ENCODE results near the gene CTNND2. TPM values are rescaled to one million over a fixed set of nuclear protein-coding genes. Genes with fewer than 3 reads are reported as not detected.
A peak's percentile ranks its signal among the peaks of the same experiment; 100 is the strongest.

The CTNND2 gene
- total and polyA plus RNA-seq, 10 of the 15 experiments (the other 5 are each of a cell fraction or from before 2014, with no cell fraction given), result 0.02 to 0.16 (median 0.04) TPM; not detected in 7

DNA sequence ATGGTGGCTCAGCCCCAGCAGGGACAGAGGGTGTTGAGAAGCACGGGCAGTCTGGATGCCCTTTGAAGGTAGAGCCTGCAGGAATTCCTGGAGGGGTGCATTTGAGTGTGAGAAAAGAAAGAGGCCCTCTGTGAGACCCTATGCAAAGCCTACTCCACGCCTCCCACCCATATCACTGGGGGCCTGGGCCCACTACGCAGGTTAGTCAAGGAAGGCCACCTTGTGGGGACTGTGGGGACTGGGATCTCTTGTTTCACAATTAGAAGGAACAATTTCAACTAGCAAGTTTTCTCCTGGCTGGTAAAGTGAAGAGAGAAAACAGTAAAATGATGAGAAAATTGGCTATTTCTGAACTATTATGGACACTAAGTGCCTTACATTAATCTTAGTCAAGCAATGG, 657.0 kb downstream of the CTNND2 start:
- in situ Hi-C loops (cut with MboI), result no loop called here

More for the DNA sequence above, 657.0 kb downstream of the CTNND2 start:
- Histone ChIP-seq H3K27ac (ENCODE audit: control insufficient read depth, insufficient read depth) (no peak overlapping the region), H3K4me1 (ENCODE audit: control insufficient read depth, insufficient read depth, low read length) (no peaks in the 10 kb centered on the region), H3K79me2 (ENCODE audit: control insufficient read depth, insufficient read depth, low read length) (no peaks in the 10 kb centered on the region), H3K9me3 (replicated peaks; ENCODE audit: control insufficient read depth, insufficient read depth, low read length) (no peaks in the 10 kb centered on the region), H4K20me1 (ENCODE audit: control insufficient read depth, insufficient read depth) (no peaks in the 10 kb centered on the region), H3K27me3 (replicated peaks in 1 of 2; ENCODE audit: control insufficient read depth in 2 of 2, insufficient read depth in 2 of 2, low read length in 1 of 2) (no peaks in the 10 kb centered on the region), H3K36me3 (ENCODE audit: control insufficient read depth in 2 of 2, insufficient read depth in 2 of 2, low read length in 1 of 2) (no peaks in the 10 kb centered on the region), H3K9ac (ENCODE audit: control insufficient read depth, insufficient read depth, low read length) (no peak overlapping the region), H3K4me2 (ENCODE audit: control insufficient read depth, insufficient read depth) (no peak overlapping the region), H2AFZ (ENCODE audit: control insufficient read depth, low read depth, low read length) (no peak overlapping the region), H3K4me3 (no peak overlapping the region)
- ChIA-PET RAD21 (ENCODE audit: unreplicated experiment) (no interaction called here), POLR2A (no interaction called here), SMC1A (ENCODE audit: uncharacterized antibody, unreplicated experiment) (no interaction called here), CTCF (no interaction called here)
- ATAC-seq (no peak), DNase-seq (ENCODE audit: low read depth, low spot score) (no peak), FAIRE-seq (no peak)
- 25% methylated on average over 3 of the region's 3 CpGs for WGBS (ENCODE audit: insufficient coverage, insufficient replicate concordance, low lambda C conversion rate, missing lambda C conversion rate)
- intact Hi-C loops (cut with micrococcal nuclease; ENCODE audit: unreplicated experiment), result no loop called here
- TF ChIP-seq CEBPB (IDR thresholded peaks at IDR 0.05; ENCODE audit: borderline replicate concordance in 1 of 2, low read depth in 2 of 2, low read length in 2 of 2) (no peak), SMAD1 (IDR thresholded peaks at IDR 0.05; ENCODE audit: low read depth, partially characterized antibody) (no peak), POU2F2 (IDR thresholded peaks at IDR 0.05; ENCODE audit: borderline replicate concordance, low read depth, low read length) (no peak), CBFB (IDR thresholded peaks at IDR 0.05; ENCODE audit: low read depth) (no peak), MEF2A (IDR thresholded peaks at IDR 0.05; ENCODE audit: insufficient read depth, low read depth, low read length) (no peak), BHLHE40 (IDR thresholded peaks at IDR 0.05; ENCODE audit: borderline replicate concordance in 1 of 2, low read depth in 2 of 2, low read length in 1 of 2) (no peak), CHD2 (IDR thresholded peaks at IDR 0.05; ENCODE audit: borderline replicate concordance, low read depth, low read length) (no peak), RAD21 (IDR thresholded peaks at IDR 0.05; ENCODE audit: insufficient read depth, low read depth, low read length) (0 out of 2 replicates have a peak, but pooled peaks have one; percentile 1)
- TF ChIP-seq, protein P1, sequence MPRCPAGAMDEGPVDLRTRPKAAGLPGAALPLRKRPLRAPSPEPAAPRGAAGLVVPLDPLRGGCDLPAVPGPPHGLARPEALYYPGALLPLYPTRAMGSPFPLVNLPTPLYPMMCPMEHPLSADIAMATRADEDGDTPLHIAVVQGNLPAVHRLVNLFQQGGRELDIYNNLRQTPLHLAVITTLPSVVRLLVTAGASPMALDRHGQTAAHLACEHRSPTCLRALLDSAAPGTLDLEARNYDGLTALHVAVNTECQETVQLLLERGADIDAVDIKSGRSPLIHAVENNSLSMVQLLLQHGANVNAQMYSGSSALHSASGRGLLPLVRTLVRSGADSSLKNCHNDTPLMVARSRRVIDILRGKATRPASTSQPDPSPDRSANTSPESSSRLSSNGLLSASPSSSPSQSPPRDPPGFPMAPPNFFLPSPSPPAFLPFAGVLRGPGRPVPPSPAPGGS (IDR thresholded peaks at IDR 0.05; ENCODE audit: borderline replicate concordance, insufficient read depth, low read depth, low read length, poor library complexity, severe bottlenecking), result no peak
- BruUV-seq (replicated peaks), result no TSS peak

Measured in GM12878 (cell line).